Calu3 (cell line): ENCODE data around the gene COL4A2. TPM values are rescaled to one million over a fixed set of nuclear protein-coding genes. Genes with fewer than 3 reads are reported as not detected.

Experiments
- BruUV-seq: library from RNA; stranded (reverse); fragments of 400-500 nt; replicated peaks from 2 replicates; lab custom pipeline; 2021; lab: Mats Ljungman, UMichigan
- CTCF ChIA-PET: fragments of 300-600 bp; sonication (Branson Sonifier 250); formaldehyde crosslinking; loops from one replicate; lab custom pipeline; 2022; ENCODE audit warnings: antibody characterized with exemption; lab: Charles Lee
- DNase-seq: peaks from one replicate; pipeline ENCODE4 v3.0.0; 2022
- H3K27ac Mint-ChIP-seq: one replicate; pipeline ENCODE4 v1.8.0; 2022; ENCODE audit warnings: mixed read lengths; ENCODE audit not compliant: unreplicated experiment
- H3K27me3 Mint-ChIP-seq: one replicate; pipeline ENCODE4 v1.8.0; 2022; ENCODE audit warnings: mixed read lengths; ENCODE audit not compliant: unreplicated experiment
- H3K36me3 Mint-ChIP-seq: one replicate; pipeline ENCODE4 v1.8.0; 2022; ENCODE audit warnings: mild to moderate bottlenecking, moderate library complexity, mixed read lengths; ENCODE audit not compliant: insufficient read depth, unreplicated experiment
- H3K4me1 Mint-ChIP-seq: one replicate; pipeline ENCODE4 v1.8.0; 2022; ENCODE audit warnings: mild to moderate bottlenecking, low read depth, mixed read lengths; ENCODE audit not compliant: unreplicated experiment
- H3K4me3 Mint-ChIP-seq: one replicate; pipeline ENCODE4 v1.8.0; 2022; ENCODE audit warnings: mild to moderate bottlenecking, low read depth, moderate library complexity, mixed read lengths; ENCODE audit not compliant: unreplicated experiment
- H3K9me3 Mint-ChIP-seq: one replicate; pipeline ENCODE4 v1.8.0; 2022; ENCODE audit warnings: low read depth, mixed read lengths; ENCODE audit not compliant: unreplicated experiment
- CTCF ChIP-seq: fragments of 200-600 bp; IDR thresholded peaks from one replicate; pipeline ENCODE4 v1.8.0; 2022; ENCODE audit warnings: antibody characterized with exemption; ENCODE audit not compliant: unreplicated experiment
- intact Hi-C: fragments of 100-400 bp; cut with micrococcal nuclease; formaldehyde crosslinking; loops from one replicate; pipeline ENCODE4 v1.10.0; 2022; ENCODE audit not compliant: unreplicated experiment
- total RNA-seq: library from RNA; stranded (reverse); gene quantifications from 2 replicates; pipeline ENCODE4 v1.2.3, GENCODE V29; 2022

The COL4A2 gene
- total RNA-seq, 1 experiment from 2014 or later = 0.42 TPM

- Mint-ChIP-seq H3K9me3 (no peaks in the 10 kb centered on the region), H3K36me3 (no peaks in the 10 kb centered on the region), H3K27ac (no peak overlapping the region), H3K4me3 (no peak overlapping the region), H3K27me3 (no peaks in the 10 kb centered on the region), H3K4me1 (no peaks in the 10 kb centered on the region)
- CTCF ChIA-PET = no interaction called here
- BruUV-seq = no TSS peak
- no peak for TF ChIP-seq CTCF
- DNase-seq = no peak
- intact Hi-C loops = no loop called here
These were observed 26.8 kb downstream of the COL4A2 start for GRCh38 chr13:110333837-110334236.

GRCh38 chr13:110334256-110334655, 27.2 kb downstream of the COL4A2 start:
- intact Hi-C loops = no loop called here
- H3K4me3 Mint-ChIP-seq = no peak overlapping the region
- CTCF ChIA-PET = no interaction called here
- no peaks in the 10 kb centered on the region for H3K36me3 Mint-ChIP-seq
- no peak for DNase-seq
- no peaks in the 10 kb centered on the region for H3K9me3 Mint-ChIP-seq
- H3K27me3 Mint-ChIP-seq = no peaks in the 10 kb centered on the region
- no TSS peak for BruUV-seq
- TF ChIP-seq CTCF = no peak
- H3K4me1 Mint-ChIP-seq = no peaks in the 10 kb centered on the region
- H3K27ac Mint-ChIP-seq = no peak overlapping the region

- Mint-ChIP-seq H3K36me3 (no peaks in the 10 kb centered on the region), H3K4me3 (no peak overlapping the region), H3K27me3 (no peaks in the 10 kb centered on the region), H3K27ac (no peak overlapping the region), H3K9me3 (no peaks in the 10 kb centered on the region), H3K4me1 (no peaks in the 10 kb centered on the region)
- no peak for TF ChIP-seq CTCF
- BruUV-seq = no TSS peak
- intact Hi-C loops = no loop called here
- CTCF ChIA-PET = no interaction called here
- no peak for DNase-seq
These were observed 27.9 kb downstream of the COL4A2 start for GRCh38 chr13:110334841-110335490.

- no peak for DNase-seq
- BruUV-seq = no TSS peak
- TF ChIP-seq CTCF = no peak
- no peaks in the 10 kb centered on the region for H3K36me3 Mint-ChIP-seq
- no peaks in the 10 kb centered on the region for H3K27me3 Mint-ChIP-seq
- intact Hi-C loops = no loop called here
- H3K4me3 Mint-ChIP-seq = no peak overlapping the region
- CTCF ChIA-PET = no interaction called here
- H3K27ac Mint-ChIP-seq = no peak overlapping the region
- no peaks in the 10 kb centered on the region for H3K4me1 Mint-ChIP-seq
- no peaks in the 10 kb centered on the region for H3K9me3 Mint-ChIP-seq
These were observed 29.0 kb downstream of the COL4A2 start for GRCh38 chr13:110336108-110336507.
